GM21576 (cell line): ENCODE results near the gene XPO5.
"Not testable (repeated sequence)": the region's sequence is repeated elsewhere in the genome, so short reads cannot be mapped to it uniquely, and the experiment has no call there.

Experiments
- ATAC-seq: cut with Tn5 transposase; IDR thresholded peaks from one replicate; pipeline ENCODE4 v1.9.1; 2021; ENCODE audit warnings: mild to moderate bottlenecking, moderate library complexity; ENCODE audit not compliant: unreplicated experiment

XPO5 gene

GRCh38 chr6:43588194-43588593 lies 12.4 kb upstream of the XPO5 start:
- ATAC-seq = no peak

DNA sequence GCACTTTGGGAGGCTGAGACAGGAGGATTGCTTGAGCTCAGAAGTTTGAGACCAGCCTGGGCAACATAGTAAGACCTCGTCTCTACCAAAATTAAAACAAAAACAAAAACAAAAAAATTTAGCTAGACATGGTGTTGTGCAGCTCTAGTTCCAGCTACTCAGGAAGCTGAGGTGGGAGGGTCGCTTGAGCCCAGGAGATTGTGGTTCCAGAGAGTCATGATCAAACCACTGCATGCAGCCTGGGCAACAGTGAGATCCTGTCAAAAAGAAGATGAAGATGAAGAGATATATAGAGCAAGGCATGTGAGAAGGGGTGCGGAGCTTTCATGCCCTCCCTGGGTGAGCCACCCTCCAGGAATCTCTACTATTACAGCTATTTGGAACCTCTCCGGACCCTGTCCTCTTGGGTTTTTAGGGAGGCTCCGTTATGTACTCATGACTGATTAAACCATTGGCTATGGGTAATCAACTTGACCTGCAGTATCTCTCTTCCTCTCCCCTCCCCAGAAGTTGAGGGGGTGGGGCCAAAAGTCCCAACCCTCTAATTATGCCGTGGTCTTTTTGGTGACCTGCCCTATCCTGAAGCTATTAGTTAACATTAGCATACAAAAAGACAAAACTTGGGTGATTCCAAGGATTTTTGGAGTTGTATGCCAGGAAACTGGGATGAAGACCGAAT lies 9.2 kb upstream of the XPO5 start:
- no peak for ATAC-seq

DNA sequence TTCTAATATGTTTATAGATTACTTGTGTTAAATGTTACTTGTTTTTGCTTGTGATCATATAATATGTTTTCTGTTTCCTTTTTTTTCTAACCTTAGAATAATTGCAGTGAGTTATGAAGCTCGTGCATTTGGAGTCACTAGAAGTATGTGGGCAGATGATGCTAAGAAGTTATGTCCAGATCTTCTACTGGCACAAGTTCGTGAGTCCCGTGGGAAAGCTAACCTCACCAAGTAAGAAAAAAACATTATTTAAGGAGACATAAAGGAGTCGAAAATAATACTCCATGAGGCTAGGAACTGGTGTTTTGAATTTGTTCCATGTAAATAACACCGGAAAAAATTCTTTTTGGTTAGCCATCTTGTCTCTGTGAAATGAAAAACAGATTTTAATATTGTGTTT lies 7.1 kb upstream of the XPO5 start:
- ATAC-seq = no peak

GRCh38 chr6:43579171-43579570 lies 3.3 kb upstream of the XPO5 start:
- no peak for ATAC-seq

DNA sequence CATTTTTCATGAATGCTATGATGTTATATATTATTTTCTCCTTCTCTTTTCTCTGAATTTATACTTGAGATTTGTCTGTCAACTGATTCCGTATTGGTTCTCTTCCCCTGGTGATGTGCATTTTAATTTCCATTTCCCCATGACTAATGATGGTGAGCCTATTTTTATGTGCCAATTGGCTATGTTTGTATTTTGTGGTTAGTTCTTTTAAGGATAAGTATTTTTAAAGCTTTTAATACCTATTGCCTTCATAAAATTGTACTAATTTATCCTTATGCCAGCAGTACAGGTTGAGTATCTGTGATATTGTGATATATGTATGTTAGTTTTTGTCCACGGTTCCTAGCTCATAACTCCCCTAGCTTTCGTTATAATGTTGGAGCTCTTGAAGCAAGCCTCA lies 2.9 kb upstream of the XPO5 start:
- no peak for ATAC-seq

DNA sequence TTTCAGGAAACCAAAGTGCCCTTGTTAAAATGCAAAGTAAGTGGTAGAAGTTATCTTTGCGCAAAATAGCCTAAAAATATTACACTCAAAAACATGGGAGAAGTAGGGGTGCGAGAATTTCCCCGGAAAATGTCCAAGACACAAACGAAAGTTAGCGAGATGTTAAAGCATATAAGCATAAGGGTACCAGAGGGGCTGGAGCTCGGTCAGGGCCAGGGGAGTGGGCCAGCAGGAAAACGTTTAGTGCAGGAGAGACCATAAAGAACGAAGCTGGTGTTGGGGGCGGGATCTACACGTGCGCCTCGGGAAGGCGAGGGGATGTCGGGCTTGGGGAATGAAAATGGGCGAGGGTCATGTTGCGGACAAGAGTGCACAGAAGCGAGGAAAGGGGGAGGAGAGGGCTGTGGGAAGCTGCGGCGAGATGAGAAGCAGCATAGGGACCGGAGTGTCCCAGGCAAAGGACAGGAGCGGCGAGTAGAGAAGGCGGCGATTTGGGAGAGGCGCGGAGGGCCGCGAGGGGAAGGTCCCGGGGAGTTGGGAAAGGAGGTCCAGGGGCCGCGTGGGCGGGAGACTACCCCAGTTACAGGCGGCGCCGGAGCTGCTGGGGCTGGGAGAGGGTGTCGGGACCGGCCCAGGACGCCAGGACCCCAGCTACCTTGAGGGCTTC lies 600 bp downstream of the XPO5 start:
- ATAC-seq = no peak

DNA sequence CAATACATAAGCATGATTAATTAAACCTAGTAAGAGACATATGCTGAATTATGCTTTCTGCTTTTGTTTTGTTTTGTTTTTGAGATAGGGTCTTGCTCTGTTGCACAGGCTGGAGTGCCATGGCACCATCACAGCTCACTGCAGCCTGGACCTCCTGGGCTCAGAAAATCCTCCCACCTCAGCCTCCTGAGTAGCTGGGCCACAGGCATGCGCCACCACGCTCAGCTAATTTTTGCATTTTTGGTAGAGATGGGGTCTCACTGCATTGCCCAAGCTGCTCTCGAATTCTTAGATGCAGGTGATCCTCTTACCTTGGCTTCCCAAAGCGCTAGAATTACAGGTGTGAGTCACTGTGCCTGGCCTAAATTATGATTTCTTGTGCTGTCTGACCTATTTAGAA lies 3.8 kb downstream of the XPO5 start:
- ATAC-seq = no peak

- ATAC-seq = no peak
These were observed 4.9 kb downstream of the XPO5 start for GRCh38 chr6:43570876-43571441.

- ATAC-seq = no peak
These were observed 16.5 kb downstream of the XPO5 start for GRCh38 chr6:43559328-43559727.

DNA sequence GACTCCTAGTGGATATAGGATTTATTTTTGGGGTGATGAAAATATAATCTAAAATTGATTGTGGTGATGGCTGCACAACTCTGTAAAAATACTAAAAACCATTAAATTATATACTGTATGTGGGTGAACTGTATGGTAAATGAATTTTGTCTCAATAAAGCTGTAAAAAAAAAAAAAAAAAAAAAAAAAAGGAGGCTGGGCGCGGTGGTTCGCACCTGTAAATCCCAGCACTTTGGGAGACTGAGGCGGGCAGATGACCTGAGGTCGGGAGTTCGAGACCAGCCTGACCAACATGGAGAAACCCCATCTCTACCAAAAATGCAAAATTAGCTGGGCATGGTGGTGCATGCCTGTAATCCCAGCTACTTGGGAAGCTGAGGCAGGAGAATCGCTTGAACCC lies 18.2 kb downstream of the XPO5 start:
- not testable (repeated sequence) for ATAC-seq

DNA sequence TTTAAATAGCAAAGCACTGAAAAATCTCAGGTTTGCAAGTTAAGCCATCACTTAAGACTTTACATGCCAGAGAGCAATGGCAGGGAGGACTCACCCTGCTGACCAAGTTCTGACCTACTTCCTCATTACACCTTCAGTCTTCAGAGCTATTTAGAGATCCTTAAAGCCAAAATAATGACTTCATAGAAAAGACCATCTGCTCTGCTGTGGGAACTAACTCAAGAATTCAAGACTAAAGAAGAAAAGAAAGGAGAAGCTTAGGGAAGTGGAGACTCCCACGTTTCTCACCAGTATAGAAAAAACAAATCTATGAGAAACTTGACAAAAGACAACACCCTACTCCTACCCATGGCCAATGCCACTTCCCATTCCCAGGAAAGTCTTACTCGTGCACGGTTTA lies 28.6 kb downstream of the XPO5 start:
- no peak for ATAC-seq

DNA sequence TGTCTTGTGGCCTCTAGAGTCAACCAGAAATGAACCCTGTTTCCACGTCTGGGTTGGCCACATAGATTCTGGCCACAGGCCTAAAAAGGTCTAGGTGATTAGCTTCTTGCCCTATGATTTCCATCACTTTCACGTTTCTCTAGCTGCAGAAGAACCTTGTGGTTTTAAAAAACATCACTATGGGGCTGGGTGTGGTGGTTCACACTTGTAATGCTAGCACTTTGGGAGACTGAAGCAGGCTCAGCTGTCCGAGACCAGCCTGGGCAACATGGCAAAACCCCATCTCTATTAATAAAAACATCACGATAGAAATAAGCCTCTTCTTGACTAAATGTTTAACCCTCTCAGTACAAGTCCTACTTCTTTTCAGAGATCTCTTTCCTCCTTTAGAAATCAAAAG lies 31.4 kb downstream of the XPO5 start:
- ATAC-seq = no peak

DNA sequence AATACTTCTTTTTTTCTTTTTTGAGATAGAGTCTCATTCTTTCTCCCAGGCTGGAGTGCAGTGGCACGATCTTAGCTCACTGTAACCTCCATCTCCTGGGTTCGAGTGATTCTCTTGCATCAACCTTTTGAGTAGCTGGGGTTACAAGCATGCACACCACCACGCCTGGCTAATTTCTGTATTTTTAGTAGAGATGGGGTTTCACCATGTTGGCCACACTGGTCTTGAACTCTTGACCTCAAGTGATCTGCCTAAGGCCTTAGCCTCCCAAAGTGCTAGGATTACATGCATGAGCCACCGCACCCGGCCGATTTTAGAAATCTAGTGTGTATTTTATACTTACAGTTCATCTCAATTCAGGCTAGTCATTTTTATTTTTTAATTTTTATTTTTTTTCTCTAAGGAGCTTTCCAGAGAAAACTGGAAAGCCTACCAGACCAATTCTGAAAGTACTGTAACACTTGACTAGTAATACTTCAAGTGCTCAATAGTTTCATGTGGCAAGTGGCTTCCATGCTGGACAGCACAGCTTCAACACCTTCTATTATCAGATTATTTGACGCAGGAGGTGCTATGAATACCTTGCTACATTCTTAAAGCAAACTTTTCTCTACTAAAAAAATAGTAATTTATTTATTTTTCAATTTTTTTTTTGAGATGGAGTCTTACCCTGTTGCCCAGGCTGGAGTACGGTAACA lies 33.9 kb downstream of the XPO5 start:
- no peak for ATAC-seq

DNA sequence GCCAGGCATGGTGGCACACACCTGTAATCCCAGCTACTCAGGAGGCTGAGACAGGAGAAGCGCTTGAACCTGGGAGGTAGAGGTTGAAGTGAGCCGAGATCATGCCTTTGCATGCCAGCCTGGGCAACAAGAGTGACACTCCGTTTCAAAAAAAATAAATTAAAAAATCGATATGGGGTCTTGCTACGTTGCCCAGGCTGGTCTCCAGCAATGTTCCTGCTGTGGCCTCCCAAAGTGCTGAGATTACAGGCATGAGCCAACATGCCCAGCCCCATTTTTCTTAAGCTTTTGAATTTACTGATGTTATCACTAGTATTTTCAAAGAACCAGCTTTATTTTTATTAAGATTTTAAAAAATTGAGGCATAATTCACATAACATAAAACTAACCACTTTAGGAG lies 35.3 kb downstream of the XPO5 start:
- ATAC-seq = no peak

- not testable (repeated sequence) for ATAC-seq
These were observed 36.4 kb downstream of the XPO5 start for GRCh38 chr6:43539409-43539808.

DNA sequence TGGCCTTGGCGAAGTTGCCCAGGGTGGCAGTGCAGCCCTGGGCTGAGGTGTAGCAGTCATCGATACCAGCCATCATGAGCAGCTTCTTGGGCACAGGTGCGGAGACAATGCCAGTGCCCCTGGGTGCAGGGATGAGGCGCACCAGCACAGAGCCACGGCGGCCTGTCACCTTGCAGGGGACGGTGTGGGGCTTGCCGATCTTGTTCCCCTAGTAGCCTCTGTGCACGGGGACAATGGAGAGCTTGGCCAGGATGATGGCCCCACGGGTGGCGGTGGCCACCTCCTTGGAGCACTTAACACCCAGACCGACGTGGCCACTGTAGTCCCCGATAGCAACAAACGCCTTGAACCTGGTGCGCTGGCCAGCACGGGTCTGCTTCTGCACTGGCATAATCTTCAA lies 36.9 kb downstream of the XPO5 start:
- ATAC-seq = not testable (repeated sequence)

- no peak for ATAC-seq
These were observed 43.6 kb downstream of the XPO5 start for GRCh38 chr6:43532201-43532600.

GRCh38 chr6:43524483-43524961 lies 51.3 kb downstream of the XPO5 start:
- no peak for ATAC-seq

DNA sequence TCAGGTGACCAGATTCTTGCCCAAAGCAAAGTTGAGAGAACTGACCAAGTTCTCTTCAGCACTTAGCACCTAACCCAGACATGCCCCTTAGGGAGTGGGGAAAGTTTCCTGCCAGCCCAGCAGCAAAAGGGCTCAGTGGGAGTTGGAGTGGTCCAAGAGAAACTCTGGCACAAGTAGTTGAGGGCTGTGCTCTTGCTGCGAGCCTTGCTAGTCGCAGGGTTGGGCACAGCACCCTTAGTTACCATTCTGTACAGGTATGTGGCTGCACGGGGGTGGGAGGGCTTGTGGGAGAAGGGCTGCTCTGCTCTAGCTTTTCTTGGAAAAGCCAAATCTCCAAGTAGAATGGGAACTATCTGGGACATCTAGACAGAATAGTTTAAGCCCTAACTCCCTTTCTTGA lies 52.6 kb downstream of the XPO5 start:
- no peak for ATAC-seq

GRCh38 chr6:43522547-43523261 lies 53.1 kb downstream of the XPO5 start:
- no peak for ATAC-seq

DNA sequence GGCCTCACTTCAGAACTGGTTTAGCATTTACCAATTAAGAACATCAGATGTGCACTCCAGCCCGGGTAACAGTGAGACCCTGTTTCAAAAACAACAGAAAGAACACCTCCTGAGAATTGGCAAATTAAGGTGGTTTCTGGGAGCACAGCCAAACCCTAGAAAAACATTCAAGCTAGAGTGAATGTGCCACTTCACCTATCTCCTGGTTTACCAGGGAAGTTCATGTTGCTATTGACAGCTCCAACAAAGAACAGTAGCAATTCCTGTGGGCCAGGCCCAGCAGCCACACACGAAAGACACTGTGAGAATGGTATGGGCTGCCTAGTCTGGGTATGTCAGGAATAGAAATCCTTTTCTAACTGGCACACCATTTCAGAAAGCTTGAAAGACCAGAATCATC lies 54.0 kb downstream of the XPO5 start:
- no peak for ATAC-seq
